Measurements from ENCODE around the gene CROCC.

The CROCC gene

GRCh38 chr1:16965486-16966067 lies 43.8 kb downstream of the CROCC start:
- TF ChIP-seq CTCF (conservative IDR thresholded peaks at IDR 0.05) = no peak

DNA sequence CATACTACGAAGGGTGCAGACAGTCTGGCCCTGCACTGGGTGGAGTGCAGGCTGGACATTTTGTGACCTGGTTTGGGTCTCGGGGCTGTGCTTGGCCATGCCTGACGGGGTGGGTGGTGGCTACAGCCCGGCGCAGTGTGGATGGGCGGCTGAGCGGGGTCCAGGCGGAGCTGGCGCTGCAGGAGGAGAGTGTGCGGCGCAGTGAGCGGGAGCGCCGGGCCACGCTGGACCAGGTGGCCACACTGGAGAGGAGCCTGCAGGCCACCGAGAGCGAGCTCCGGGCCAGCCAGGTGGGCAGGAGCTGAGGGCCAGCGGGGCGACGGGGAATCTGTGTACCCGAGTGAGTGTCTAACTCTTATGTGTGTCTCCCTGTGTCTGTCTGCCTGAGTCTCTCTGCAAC lies 44.6 kb downstream of the CROCC start:
- no peak overlapping the region for H3K27ac ChIP-seq
- no peak for TF ChIP-seq CTCF (conservative IDR thresholded peaks at IDR 0.05)

More at GRCh38 chr1:16965486-16966067, 43.8 kb downstream of the CROCC start:
- H3K27ac ChIP-seq = no peak overlapping the region

GRCh38 chr1:16967095-16967575 lies 45.4 kb downstream of the CROCC start:
- no peak overlapping the region for H3K27ac ChIP-seq
- no peak for TF ChIP-seq CTCF (conservative IDR thresholded peaks at IDR 0.05)

- H3K27ac ChIP-seq = no peak overlapping the region
- TF ChIP-seq CTCF (conservative IDR thresholded peaks at IDR 0.05) = no peak
Observed at GRCh38 chr1:16967962-16968361, 46.2 kb downstream of the CROCC start.

DNA sequence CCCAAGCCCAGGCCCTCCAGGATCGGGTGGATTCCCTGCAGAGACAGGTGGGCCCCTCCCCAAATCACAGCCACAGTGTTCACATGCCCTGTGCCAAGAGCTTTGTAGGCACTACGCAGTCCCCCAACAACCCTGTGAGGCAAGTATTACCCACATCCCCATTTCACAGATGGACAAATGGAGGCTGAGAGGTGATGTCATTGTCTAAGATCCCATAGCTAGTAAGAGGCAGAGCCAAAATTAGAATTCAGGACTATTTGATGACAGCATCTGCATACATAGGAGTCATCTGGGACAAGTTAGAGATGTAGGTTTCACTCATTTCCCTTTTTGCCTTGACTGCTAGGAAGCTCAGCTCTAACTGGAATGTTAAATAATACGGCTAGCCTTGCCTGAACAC lies 46.6 kb downstream of the CROCC start:
- no peak overlapping the region for H3K27ac ChIP-seq
- no peak for TF ChIP-seq CTCF (conservative IDR thresholded peaks at IDR 0.05)

DNA sequence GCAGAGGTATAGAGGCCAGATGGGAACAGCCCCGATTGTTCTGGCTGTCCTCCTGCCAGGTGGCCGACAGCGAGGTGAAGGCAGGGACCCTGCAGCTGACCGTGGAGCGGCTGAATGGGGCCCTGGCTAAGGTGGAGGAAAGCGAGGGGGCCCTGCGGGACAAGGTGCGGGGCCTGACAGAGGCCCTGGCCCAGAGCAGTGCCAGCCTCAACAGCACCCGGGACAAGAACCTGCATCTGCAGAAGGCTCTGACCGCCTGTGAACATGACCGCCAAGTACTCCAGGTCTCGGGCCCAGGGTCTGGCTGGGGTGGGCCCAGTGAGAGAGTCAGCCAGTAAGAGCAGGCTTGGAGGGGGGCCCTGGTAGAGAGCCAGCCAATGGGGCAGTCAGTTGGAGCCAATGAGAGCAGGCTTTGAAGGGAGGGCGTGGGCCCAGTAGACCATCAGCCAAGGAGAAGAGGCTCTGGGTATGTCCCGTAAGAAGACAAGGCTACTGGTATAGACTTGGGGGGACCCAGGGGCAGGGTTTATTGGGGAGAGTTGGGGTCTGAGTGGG lies 47.4 kb downstream of the CROCC start:
- H3K27ac ChIP-seq = no peak overlapping the region
- no peak for TF ChIP-seq CTCF (conservative IDR thresholded peaks at IDR 0.05)

DNA sequence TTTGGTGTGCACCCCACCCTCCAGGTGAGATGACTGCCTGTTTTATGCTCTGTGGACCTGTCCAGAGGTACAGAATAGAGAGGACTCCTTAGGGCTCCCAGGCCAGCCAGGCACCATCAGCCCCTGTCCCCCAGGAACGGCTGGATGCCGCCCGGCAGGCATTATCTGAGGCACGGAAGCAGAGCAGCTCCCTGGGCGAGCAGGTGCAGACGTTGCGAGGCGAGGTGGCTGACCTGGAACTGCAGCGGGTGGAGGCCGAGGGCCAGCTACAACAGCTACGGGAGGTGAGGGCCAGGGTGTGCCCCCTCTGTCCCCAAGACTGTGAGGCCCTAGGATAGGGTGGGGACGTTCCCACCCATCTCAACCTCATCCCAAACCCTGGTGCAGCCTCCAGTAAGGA lies 47.9 kb downstream of the CROCC start:
- TF ChIP-seq CTCF (conservative IDR thresholded peaks at IDR 0.05) = no peak

More for the DNA sequence above, 47.9 kb downstream of the CROCC start:
- no peak overlapping the region for H3K27ac ChIP-seq
